Central memory CD8-positive, alpha-beta T cell (primary cell): ENCODE measurements around the gene AXIN2.

Experiments
- ATAC-seq: fragments of 150-1000 bp; cut with Tn5 transposase; replicated peaks from 2 replicates; pipeline ENCODE4 v1.10.0; 2022; ENCODE audit warnings: mild to moderate bottlenecking, moderate FRiP score, moderate number of reproducible peaks; ENCODE audit not compliant: poor library complexity, severe bottlenecking; ENCODE audit errors: extremely low read depth
- DNase-seq, 2 donors: peaks; one replicate each; pipeline ENCODE4 v3.0.0; 2021; ENCODE audit warnings: low spot score in 2 of 2
- H3K27ac Mint-ChIP-seq: one replicate; pipeline ENCODE4 v1.8.0; 2022; ENCODE audit warnings: low read depth, mild to moderate bottlenecking, moderate library complexity, mixed read lengths
- H3K27me3 Mint-ChIP-seq: one replicate; pipeline ENCODE4 v1.8.0; 2022; ENCODE audit warnings: mixed read lengths
- H3K36me3 Mint-ChIP-seq: one replicate; pipeline ENCODE4 v1.8.0; 2022; ENCODE audit warnings: mild to moderate bottlenecking, moderate library complexity, mixed read lengths; ENCODE audit not compliant: insufficient read depth
- H3K4me1 Mint-ChIP-seq: one replicate; pipeline ENCODE4 v1.8.0; 2022; ENCODE audit warnings: mixed read lengths
- H3K4me3 Mint-ChIP-seq: one replicate; pipeline ENCODE4 v1.8.0; 2022; ENCODE audit warnings: mild to moderate bottlenecking, moderate library complexity, mixed read lengths
- H3K9me3 Mint-ChIP-seq: one replicate; pipeline ENCODE4 v1.8.0; 2022; ENCODE audit warnings: mixed read lengths

The AXIN2 gene

GRCh38 chr17:65546579-65546978, 14.9 kb downstream of the AXIN2 start:
- Mint-ChIP-seq H3K36me3 (peaks cover 19% of the 10 kb centered on the region), H3K4me1 (peaks cover 15% of the 10 kb centered on the region), H3K27me3 (no peaks in the 10 kb centered on the region), H3K4me3 (no peak overlapping the region), H3K27ac (no peak overlapping the region), H3K9me3 (no peaks in the 10 kb centered on the region)
- DNase-seq (no peak), ATAC-seq (no peak)

- H3K36me3 Mint-ChIP-seq: peaks cover 21% of the 10 kb centered on the region
- H3K27ac Mint-ChIP-seq: no peak overlapping the region
- H3K27me3 Mint-ChIP-seq: no peaks in the 10 kb centered on the region
- DNase-seq (no peak), ATAC-seq (no peak)
- H3K4me3 Mint-ChIP-seq: no peak overlapping the region
- peaks cover 11% of the 10 kb centered on the region for H3K4me1 Mint-ChIP-seq
- no peaks in the 10 kb centered on the region for H3K9me3 Mint-ChIP-seq
These were observed 15.5 kb downstream of the AXIN2 start for GRCh38 chr17:65545705-65546523.

- ATAC-seq (no peak), DNase-seq (no peak)
- no peak overlapping the region for H3K27ac Mint-ChIP-seq
- H3K4me1 Mint-ChIP-seq: peaks cover 4% of the 10 kb centered on the region
- no peaks in the 10 kb centered on the region for H3K9me3 Mint-ChIP-seq
- no peak overlapping the region for H3K4me3 Mint-ChIP-seq
- no peaks in the 10 kb centered on the region for H3K27me3 Mint-ChIP-seq
- H3K36me3 Mint-ChIP-seq: peaks cover 22% of the 10 kb centered on the region
These were observed 16.8 kb downstream of the AXIN2 start for GRCh38 chr17:65544672-65545071.

GRCh38 chr17:65542610-65543009, 18.8 kb downstream of the AXIN2 start:
- Mint-ChIP-seq H3K9me3 (no peaks in the 10 kb centered on the region), H3K27me3 (no peaks in the 10 kb centered on the region), H3K4me1 (peaks cover 4% of the 10 kb centered on the region), H3K4me3 (no peak overlapping the region), H3K27ac (no peak overlapping the region), H3K36me3 (peaks cover 10% of the 10 kb centered on the region)
- ATAC-seq: no peak
- DNase-seq: no peak

GRCh38 chr17:65542067-65542466, 19.4 kb downstream of the AXIN2 start:
- Mint-ChIP-seq H3K27me3 (no peaks in the 10 kb centered on the region), H3K9me3 (no peaks in the 10 kb centered on the region), H3K4me1 (peaks cover 4% of the 10 kb centered on the region), H3K4me3 (no peak overlapping the region), H3K27ac (no peak overlapping the region), H3K36me3 (peaks cover 9% of the 10 kb centered on the region)
- ATAC-seq (no peak), DNase-seq (no peak)

GRCh38 chr17:65541453-65541852, 20.0 kb downstream of the AXIN2 start:
- Mint-ChIP-seq H3K36me3 (peaks cover 9% of the 10 kb centered on the region), H3K27ac (no peak overlapping the region), H3K27me3 (no peaks in the 10 kb centered on the region)

GRCh38 chr17:65539630-65540266, 21.7 kb downstream of the AXIN2 start:
- H3K4me3 Mint-ChIP-seq: no peak overlapping the region
- no peaks in the 10 kb centered on the region for H3K27me3 Mint-ChIP-seq
- H3K4me1 Mint-ChIP-seq: no peaks in the 10 kb centered on the region
- H3K9me3 Mint-ChIP-seq: no peaks in the 10 kb centered on the region
- H3K36me3 Mint-ChIP-seq: peaks cover 14% of the 10 kb centered on the region
- H3K27ac Mint-ChIP-seq: no peak overlapping the region
- DNase-seq: no peak
- ATAC-seq: no peak

More at GRCh38 chr17:65541453-65541852, 20.0 kb downstream of the AXIN2 start:
- ATAC-seq (no peak), DNase-seq (no peak)
- Mint-ChIP-seq H3K4me3 (no peak overlapping the region), H3K4me1 (peaks cover 4% of the 10 kb centered on the region), H3K9me3 (no peaks in the 10 kb centered on the region)

GRCh38 chr17:65538675-65539529, 22.5 kb downstream of the AXIN2 start:
- no peaks in the 10 kb centered on the region for H3K27me3 Mint-ChIP-seq
- peaks cover 17% of the 10 kb centered on the region for H3K36me3 Mint-ChIP-seq
- no peak overlapping the region for H3K4me3 Mint-ChIP-seq
- no peaks in the 10 kb centered on the region for H3K9me3 Mint-ChIP-seq
- H3K27ac Mint-ChIP-seq: peak overlapping the region; percentile 69
- H3K4me1 Mint-ChIP-seq: no peaks in the 10 kb centered on the region
- no peak for ATAC-seq
- no peak for DNase-seq

GRCh38 chr17:65537845-65538674, 23.4 kb downstream of the AXIN2 start:
- Mint-ChIP-seq H3K4me1 (no peaks in the 10 kb centered on the region), H3K9me3 (no peaks in the 10 kb centered on the region), H3K27ac (peak overlapping the region; percentile 69), H3K4me3 (no peak overlapping the region), H3K27me3 (no peaks in the 10 kb centered on the region), H3K36me3 (peaks cover 17% of the 10 kb centered on the region)
- DNase-seq: no peak
- no peak for ATAC-seq

GRCh38 chr17:65537343-65537844, 24.1 kb downstream of the AXIN2 start:
- Mint-ChIP-seq H3K36me3 (peaks cover 17% of the 10 kb centered on the region), H3K9me3 (no peaks in the 10 kb centered on the region), H3K27me3 (no peaks in the 10 kb centered on the region), H3K4me3 (no peak overlapping the region), H3K4me1 (no peaks in the 10 kb centered on the region), H3K27ac (no peak overlapping the region)
- no peak for ATAC-seq
- no peak for DNase-seq

- H3K36me3 Mint-ChIP-seq: peaks cover 19% of the 10 kb centered on the region
- no peaks in the 10 kb centered on the region for H3K4me1 Mint-ChIP-seq
- H3K27ac Mint-ChIP-seq: no peak overlapping the region
- ATAC-seq: no peak
- no peak overlapping the region for H3K4me3 Mint-ChIP-seq
- no peaks in the 10 kb centered on the region for H3K27me3 Mint-ChIP-seq
- no peak for DNase-seq
- H3K9me3 Mint-ChIP-seq: no peaks in the 10 kb centered on the region
These were observed 24.7 kb downstream of the AXIN2 start for GRCh38 chr17:65536573-65537342.
